Effector CD4-positive, alpha-beta T cell (primary cell): ENCODE results near the gene MEAF6.

ENCODE experiments used
- DNase-seq: peaks from one replicate; pipeline ENCODE4 v3.0.0-alpha.2; 2020

The MEAF6 gene

DNA sequence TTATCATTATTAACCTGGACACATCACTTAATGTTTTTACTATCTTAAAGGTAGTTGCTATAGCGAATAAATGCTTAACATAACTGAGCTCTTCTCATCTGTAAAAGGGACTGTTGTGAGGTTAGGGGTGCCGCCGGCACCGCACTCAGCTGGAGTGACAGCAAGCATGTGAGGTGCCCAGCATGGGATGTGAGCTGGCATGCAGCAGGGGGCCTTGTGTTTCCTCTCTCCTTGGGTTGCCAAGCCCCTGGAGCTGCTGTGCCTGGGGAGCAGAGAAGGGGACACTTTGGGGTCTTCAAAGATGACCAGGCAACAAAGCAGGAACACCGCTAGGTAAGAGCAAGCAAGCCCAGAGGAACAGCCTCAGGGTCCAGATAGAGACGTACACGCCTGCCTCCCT is 42.3 kb downstream of the MEAF6 start:
- no peak for DNase-seq

DNA sequence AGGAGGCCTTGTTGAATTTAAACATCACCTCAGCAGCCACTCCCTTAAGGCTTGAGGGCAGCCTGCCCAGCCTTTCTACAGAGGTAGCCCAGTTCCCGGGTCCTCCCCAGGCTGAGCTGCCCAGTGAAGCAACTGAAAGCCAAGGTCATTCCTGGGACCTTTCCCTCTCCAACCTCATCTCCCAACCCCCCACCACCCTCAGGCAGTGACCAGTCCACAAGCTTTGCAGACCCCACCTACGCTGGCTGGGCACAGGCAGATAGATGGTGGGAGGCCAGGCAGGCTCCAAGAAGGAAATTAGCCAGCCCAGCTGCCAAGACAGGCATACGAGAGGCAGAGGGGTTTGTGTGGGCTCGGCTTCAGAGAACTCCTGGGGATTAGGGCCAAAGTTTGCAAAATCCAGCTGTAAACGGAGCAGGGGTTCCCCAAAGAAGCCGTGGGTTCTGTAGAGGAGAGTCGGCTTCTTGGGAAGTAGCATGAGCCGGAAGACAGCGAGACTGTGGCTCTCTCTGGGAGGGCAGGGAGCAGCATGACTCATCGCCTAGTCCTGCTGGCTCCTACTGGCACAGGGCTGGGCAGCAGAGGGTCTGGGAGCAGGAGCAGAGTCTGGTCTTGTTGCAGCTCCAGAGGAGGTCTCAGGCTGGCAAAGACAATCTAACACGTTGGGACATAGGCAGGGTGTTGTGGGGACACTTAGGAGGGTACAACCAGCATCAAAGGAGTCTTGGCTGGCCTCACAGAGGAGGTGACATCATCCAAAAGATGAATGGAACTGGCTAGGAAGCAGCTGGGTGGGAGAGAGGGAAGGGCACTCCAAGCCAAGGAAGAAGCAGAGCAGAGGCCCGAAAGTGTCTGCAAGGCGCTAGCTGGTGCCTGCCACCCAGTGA is 43.0 kb downstream of the MEAF6 start:
- no peak for DNase-seq

- DNase-seq: no peak
These were observed 45.2 kb downstream of the MEAF6 start for GRCh38 chr1:37469386-37469785.

GRCh38 chr1:37468037-37468436 is 46.5 kb downstream of the MEAF6 start:
- no peak for DNase-seq

DNA sequence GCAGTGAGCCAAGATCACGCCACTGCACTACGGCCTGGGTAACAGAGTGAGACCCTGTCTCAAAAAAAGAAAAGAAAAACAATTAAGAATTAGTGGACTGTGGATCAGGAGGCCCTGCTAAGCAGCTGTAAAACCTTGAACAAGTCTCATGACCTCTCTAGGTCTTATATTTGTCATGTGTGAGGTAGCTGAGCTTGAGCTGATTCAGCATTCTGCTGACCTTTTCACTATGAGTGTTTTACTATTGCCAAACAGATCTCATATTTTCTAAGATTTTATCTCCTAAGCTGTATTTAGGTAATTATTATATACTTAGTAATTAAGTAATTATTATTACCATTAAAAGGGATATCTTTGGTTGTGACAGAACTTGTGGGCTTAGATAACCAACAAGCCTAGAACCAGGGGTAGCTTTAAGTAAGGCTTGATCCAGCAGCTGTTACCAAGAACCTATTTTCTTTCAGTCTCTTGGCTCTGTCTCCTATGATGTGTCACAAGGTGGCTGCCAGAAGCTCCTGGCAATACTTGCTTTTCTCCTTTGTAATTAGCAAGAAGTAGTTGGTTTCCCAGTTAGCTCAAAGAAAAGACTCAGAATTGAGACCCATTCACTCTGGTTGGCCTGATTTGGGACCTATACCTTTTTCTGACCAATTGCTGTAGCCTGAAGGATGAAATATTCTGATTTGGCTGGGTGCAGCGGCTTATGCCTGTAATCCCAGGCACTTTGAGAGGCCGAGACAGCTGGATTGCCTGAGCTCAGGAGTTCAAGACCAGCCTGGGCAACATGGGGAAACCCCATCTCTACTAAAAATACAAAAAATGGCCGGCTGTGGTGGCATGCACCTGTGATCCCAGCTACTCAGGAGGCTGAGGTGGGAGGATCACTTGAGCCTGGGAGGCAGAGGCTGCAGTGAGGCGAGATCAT is 48.7 kb downstream of the MEAF6 start:
- no peak for DNase-seq

DNA sequence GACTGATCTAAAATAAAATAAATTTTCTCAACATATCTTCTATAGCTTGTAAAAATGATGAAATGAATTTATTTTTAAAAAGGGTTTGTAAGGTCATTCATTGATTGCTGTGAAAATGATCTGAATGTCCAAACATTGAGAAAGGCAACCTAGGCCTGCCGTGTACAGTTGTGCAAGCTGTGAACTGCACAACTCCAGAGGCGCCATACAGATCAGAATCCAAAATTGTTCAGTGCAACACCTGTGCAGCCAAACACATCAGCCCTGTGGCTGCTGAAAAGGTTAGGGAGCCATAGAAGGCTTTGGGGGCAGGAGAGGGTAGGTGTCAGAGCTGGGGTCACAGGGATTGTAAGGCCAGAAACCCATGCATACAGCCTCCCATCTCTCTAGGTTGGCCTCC is 50.1 kb downstream of the MEAF6 start:
- DNase-seq: no peak

GRCh38 chr1:37461698-37462436 is 52.7 kb downstream of the MEAF6 start:
- no peak for DNase-seq

GRCh38 chr1:37458551-37458950 is 56.0 kb downstream of the MEAF6 start:
- DNase-seq: no peak

DNA sequence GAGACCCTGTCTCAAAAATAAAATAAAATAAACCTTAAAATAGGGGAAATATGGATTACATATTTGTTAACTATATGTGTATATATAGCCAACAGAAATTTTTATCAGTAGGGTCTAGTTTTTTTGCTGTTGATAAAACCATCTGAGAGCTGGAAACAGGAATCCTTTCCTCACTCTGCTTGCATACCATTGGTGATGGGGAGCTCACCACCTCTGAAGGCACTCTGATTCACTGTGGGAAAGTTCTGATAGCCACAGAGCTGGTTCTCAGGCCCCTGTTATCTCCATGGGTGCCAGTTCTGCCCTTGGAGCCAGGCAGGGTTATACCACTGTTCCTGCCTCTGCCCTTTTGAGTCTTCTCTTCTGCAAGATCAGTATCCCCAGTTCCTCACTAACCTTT is 58.0 kb downstream of the MEAF6 start:
- DNase-seq: no peak

GRCh38 chr1:37455516-37455915 is 59.0 kb downstream of the MEAF6 start:
- DNase-seq: no peak

- no peak for DNase-seq
These were observed 60.9 kb downstream of the MEAF6 start for GRCh38 chr1:37453647-37454046.

DNA sequence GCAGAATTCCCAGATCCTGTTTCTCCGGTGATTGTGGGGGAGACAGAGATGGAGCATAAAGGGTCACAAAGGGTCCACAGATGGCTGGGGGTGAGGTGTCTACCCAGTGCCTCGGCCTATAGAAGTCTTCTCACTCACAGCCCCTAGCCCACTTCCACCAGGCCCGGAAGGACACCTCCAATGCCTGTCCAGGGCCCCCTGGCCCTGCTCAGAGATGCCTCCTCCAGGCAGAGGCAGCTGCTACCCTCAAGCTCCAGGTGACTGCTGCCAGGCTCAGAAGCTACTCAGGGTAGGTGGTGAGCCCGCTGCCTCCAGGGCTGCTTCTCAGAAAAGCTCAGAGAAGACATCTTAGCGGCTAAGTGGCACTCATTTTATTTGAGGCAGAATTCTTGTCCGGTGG is 62.1 kb downstream of the MEAF6 start:
- DNase-seq: no peak

- no peak for DNase-seq
These were observed 64.6 kb downstream of the MEAF6 start for GRCh38 chr1:37449936-37450335.

DNA sequence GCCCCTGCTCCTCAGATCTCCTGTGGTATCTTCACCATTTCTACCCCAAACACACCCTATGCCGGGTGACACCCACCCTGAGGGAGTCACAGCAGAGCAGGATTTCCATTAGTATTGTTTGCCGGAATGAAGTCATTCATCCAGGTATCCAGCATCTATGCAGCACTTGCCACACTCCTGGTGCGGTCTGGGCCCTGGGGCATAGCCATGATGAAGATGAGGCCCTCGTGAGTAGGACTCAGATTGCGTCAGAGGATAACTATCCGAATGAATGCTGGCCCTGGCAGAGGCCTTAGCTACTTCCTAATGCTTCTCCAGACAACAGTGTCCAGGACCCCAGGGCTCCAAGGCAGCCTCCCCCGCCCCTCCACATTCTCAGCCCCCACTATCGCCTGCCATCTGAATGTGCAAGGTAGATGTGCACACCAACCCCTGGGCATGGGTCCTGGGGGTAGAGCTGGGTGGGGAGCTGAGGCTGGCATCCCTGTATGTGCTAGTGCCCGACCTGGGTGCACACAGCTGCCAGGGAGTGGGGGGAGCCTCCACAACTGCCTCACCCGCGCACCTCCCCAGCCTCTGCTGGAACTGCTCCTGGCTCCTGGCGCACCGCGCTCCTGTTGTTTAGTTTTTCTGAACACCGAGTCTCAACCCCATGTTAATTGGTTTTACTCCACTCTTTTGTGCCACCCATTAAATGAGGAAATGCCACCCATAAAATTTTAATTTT is 65.7 kb downstream of the MEAF6 start:
- DNase-seq: no peak

- DNase-seq: no peak
These were observed 66.4 kb downstream of the MEAF6 start for GRCh38 chr1:37448185-37448584.

GRCh38 chr1:37446874-37447273 is 67.7 kb downstream of the MEAF6 start:
- no peak for DNase-seq

DNA sequence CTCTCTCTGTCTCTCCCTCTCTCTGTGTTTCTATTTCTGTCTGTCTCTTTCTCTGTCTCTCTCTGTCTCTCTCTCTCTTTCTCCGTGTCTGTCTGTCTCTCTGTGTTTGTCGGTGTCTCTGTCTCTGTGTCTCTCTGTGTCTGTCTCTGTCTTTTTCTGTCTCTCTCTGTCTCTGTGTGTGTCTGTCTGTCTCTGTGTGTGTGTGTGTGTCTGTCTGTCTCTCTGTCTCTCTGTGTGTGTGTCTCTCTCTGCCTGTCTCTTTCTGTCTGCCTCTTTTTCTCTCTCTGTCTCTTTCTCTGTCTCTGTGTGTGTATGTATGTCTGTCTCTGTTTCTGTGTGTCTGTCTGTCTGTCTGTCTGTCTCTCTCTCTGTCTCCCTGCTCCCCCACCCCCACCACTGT is 71.9 kb downstream of the MEAF6 start:
- DNase-seq: no peak
